GM18507 (cell line): ENCODE results near the gene GRIK3.

Experiments
- DNase-seq: peaks from one replicate; pipeline ENCODE4 v3.0.0; 2011; ENCODE audit warnings: low read depth; ENCODE audit not compliant: insufficient read length; ENCODE audit errors: extremely low spot score
- FAIRE-seq: peaks from 2 replicates; lab custom pipeline; 2011; peaks lifted over from hg19 to GRCh38; lab: Jason Lieb, UNC

GRIK3 gene

GRCh38 chr1:36888811-36889477 lies 145.4 kb downstream of the GRIK3 start:
- FAIRE-seq (no peak), DNase-seq (no peak)

GRCh38 chr1:36885540-36886357 lies 148.6 kb downstream of the GRIK3 start:
- DNase-seq = no peak
- no peak for FAIRE-seq

GRCh38 chr1:36884801-36885200 lies 149.5 kb downstream of the GRIK3 start:
- DNase-seq (no peak), FAIRE-seq (no peak)

- peak; percentile 65 for FAIRE-seq
Measured at GRCh38 chr1:36884029-36884701, 150.2 kb downstream of the GRIK3 start.

GRCh38 chr1:36883315-36883949 lies 150.9 kb downstream of the GRIK3 start:
- no peak for FAIRE-seq

More at GRCh38 chr1:36884029-36884701, 150.2 kb downstream of the GRIK3 start:
- peak; percentile 4 for DNase-seq

GRCh38 chr1:36882536-36883285 lies 151.6 kb downstream of the GRIK3 start:
- DNase-seq (no peak), FAIRE-seq (no peak)

More at GRCh38 chr1:36883315-36883949, 150.9 kb downstream of the GRIK3 start:
- no peak for DNase-seq

- no peak for FAIRE-seq
Measured at GRCh38 chr1:36881541-36881940, 152.8 kb downstream of the GRIK3 start.

GRCh38 chr1:36881068-36881405 lies 153.3 kb downstream of the GRIK3 start:
- no peak for DNase-seq
- no peak for FAIRE-seq

More at GRCh38 chr1:36881541-36881940, 152.8 kb downstream of the GRIK3 start:
- DNase-seq = no peak

- DNase-seq (no peak), FAIRE-seq (no peak)
Measured at GRCh38 chr1:36880155-36881067, 153.9 kb downstream of the GRIK3 start.

- DNase-seq (no peak), FAIRE-seq (no peak)
Measured at GRCh38 chr1:36879613-36880012, 154.7 kb downstream of the GRIK3 start.

GRCh38 chr1:36876990-36877389 lies 157.3 kb downstream of the GRIK3 start:
- FAIRE-seq (no peak), DNase-seq (no peak)

GRCh38 chr1:36874271-36875060 lies 159.8 kb downstream of the GRIK3 start:
- DNase-seq = no peak
- FAIRE-seq = no peak

- no peak for DNase-seq
- no peak for FAIRE-seq
Measured at GRCh38 chr1:36872858-36873257, 161.5 kb downstream of the GRIK3 start.

- FAIRE-seq (no peak), DNase-seq (no peak)
Measured at GRCh38 chr1:36872126-36872754, 162.1 kb downstream of the GRIK3 start.

- DNase-seq (no peak), FAIRE-seq (no peak)
Measured at GRCh38 chr1:36871146-36871971, 163.0 kb downstream of the GRIK3 start.

- DNase-seq = no peak
- FAIRE-seq = no peak
Measured at GRCh38 chr1:36869826-36870225, 164.5 kb downstream of the GRIK3 start.
